Stomach (tissue), 9 donors: ENCODE results near the gene SHANK3. TPM values are rescaled to one million over a fixed set of nuclear protein-coding genes. Genes with fewer than 3 reads are reported as not detected.

Source experiments
- DNase-seq, 2 donors: peaks; one replicate each; pipeline versions ENCODE4 v3.0.0 to v3.0.0-alpha.2; 2013 to 2019
- H3K27ac ChIP-seq, 5 donors: fragments of 200-600 bp in 4 of 5; sonication (generic) in 4 of 5; one replicate each; pipeline ENCODE4 v1.5.1; 2013 to 2019; ENCODE audit warnings: mild to moderate bottlenecking in 1 of 5, moderate library complexity in 1 of 5
- H3K27me3 ChIP-seq, 3 donors: fragments of 200-600 bp; sonication (generic); one replicate each; pipeline ENCODE4 v1.5.1; 2017 to 2019; ENCODE audit warnings: mixed run types in 1 of 3
- H3K36me3 ChIP-seq, 4 donors: fragments of 200-600 bp; sonication (generic); 1 replicate in 3 of 4; 2 replicates in 1 of 4; pipeline ENCODE4 v1.5.1; 2016 to 2019
- H3K4me1 ChIP-seq, 4 donors: fragments of 200-600 bp; sonication (generic); one replicate each; pipeline ENCODE4 v1.5.1; 2016 to 2019
- H3K4me3 ChIP-seq, 4 donors: fragments of 200-600 bp; sonication (generic) in 3 of 4; one replicate each; pipeline ENCODE4 v1.5.1; 2016 to 2019; ENCODE audit warnings: mild to moderate bottlenecking in 1 of 4
- H3K9me3 ChIP-seq, 4 donors: fragments of 200-600 bp; sonication (generic); one replicate each; pipeline ENCODE4 v1.5.1; 2016 to 2019
- EP300 ChIP-seq: sonication (generic); formaldehyde crosslinking; IDR thresholded peaks from one replicate; pipeline ENCODE4 v1.6.1; 2017; ENCODE audit warnings: antibody characterized with exemption
- POLR2A ChIP-seq, 4 donors: fragments of 450-650 bp; IDR thresholded peaks; one replicate each; pipeline ENCODE4 v1.6.1; 2016; ENCODE audit warnings: antibody characterized with exemption in 4 of 4, control low read depth in 2 of 4, mild to moderate bottlenecking in 1 of 4, moderate library complexity in 1 of 4
- POLR2AphosphoS5 ChIP-seq, 3 donors: sonication (generic); formaldehyde crosslinking; IDR thresholded peaks; one replicate each; pipeline ENCODE4 v1.6.1; 2016; ENCODE audit warnings: antibody characterized with exemption in 3 of 3
- WGBS, 5 donors: extraction: QIAGEN DNeasy Blood & Tissue Kit in 3 of 5; methylation state at CpG; one replicate each; pipeline versions ENCODE4 v1.1.5 to v1.1.7; 2013 to 2018; 5-methylcytosine and 5-hydroxymethylcytosine counted together
- intact Hi-C: fragments of 100-400 bp; cut with DNase I; formaldehyde crosslinking; loops from one replicate; pipeline ENCODE4 v1.15.1; 2023; ENCODE audit warnings: low total_unique reads
- polyA plus RNA-seq, 3 donors: library from polyadenylated mRNA; stranded (reverse); fragments of 200-250 nt; gene quantifications; one replicate each; pipeline ENCODE4 v1.2.3, GENCODE V29; 2013
- total RNA-seq, 5 donors: library from RNA; depleted of rRNA; stranded (reverse); fragments of >200 nt; gene quantifications; one replicate each; pipeline versions ENCODE4 v1.1.0 to v1.2.3, GENCODE V29; 2014 to 2016
- TF ChIP-seq, protein P1 (sequence below), 7 experiments: fragments of 450-650 bp in 4 of 7; fragments of 200-600 bp in 3 of 7; sonication (generic) in 3 of 7; IDR thresholded peaks; one replicate each; pipeline ENCODE4 v1.5.1; 2016 to 2019; ENCODE audit warnings: antibody characterized with exemption in 7 of 7, control low read depth in 2 of 7, mild to moderate bottlenecking in 1 of 7
- donor health status: healthy with polysubstance abuse.
- donor health status: Bipolar disorder and iron deficiency.
- donor health status: healthy.

The SHANK3 gene
- total and polyA plus RNA-seq, 8 donors = 2.5 to 31.2 (median 5.1) TPM

DNA sequence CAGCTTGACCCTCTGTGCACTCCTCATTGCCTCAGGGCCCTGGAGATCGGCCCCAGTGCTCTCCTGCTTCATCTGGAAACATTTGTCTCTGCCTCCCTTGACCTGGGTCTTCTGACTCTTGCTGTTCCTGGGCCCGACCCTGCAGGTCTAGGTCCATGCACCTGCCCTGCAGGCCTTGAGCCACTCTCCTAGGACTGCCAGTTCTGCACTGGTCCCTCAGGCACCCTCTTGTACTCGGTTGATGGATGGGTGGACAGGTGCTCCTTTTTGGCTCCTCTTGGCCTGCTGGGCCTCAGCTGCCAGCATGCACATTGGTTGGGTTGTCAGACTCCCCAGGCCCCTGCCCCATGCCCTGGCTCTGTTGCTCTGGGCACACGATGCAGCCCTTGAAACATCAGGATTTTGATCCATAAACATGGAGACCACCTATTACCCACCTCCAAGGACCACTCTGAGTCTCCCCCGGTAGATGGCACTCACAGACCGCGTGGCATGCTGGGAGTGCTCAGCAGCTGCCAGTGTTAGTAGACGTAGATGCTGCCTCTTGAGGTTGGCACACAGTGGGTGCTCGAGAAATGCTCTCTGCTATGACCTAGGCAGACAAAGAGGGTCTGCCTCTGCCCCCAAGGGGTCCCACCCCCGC lies 45.2 kb downstream of the SHANK3 start:
- TF ChIP-seq EP300 (no peak), POLR2AphosphoS5 (IDR thresholded peaks at IDR 0.05) (no peak), POLR2A (IDR thresholded peaks at IDR 0.05) (no peak)
- TF ChIP-seq, protein P1, sequence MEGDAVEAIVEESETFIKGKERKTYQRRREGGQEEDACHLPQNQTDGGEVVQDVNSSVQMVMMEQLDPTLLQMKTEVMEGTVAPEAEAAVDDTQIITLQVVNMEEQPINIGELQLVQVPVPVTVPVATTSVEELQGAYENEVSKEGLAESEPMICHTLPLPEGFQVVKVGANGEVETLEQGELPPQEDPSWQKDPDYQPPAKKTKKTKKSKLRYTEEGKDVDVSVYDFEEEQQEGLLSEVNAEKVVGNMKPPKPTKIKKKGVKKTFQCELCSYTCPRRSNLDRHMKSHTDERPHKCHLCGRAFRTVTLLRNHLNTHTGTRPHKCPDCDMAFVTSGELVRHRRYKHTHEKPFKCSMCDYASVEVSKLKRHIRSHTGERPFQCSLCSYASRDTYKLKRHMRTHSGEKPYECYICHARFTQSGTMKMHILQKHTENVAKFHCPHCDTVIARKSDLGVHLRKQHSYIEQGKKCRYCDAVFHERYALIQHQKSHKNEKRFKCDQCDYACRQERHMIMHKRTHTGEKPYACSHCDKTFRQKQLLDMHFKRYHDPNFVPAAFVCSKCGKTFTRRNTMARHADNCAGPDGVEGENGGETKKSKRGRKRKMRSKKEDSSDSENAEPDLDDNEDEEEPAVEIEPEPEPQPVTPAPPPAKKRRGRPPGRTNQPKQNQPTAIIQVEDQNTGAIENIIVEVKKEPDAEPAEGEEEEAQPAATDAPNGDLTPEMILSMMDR (IDR thresholded peaks at IDR 0.05) = no peak
- intact Hi-C loops = no loop called here
- H3K4me3 ChIP-seq = no peak overlapping the region
- 68 to 84% (median 77%) methylated on average over 10 of the region's 10 CpGs for WGBS, 5 donors
- peaks cover 0 to 10% (median 4%) of the 10 kb centered on the region in 4 donors for H3K36me3 ChIP-seq
- peaks cover 14 to 44% (median 25%) of the 10 kb centered on the region in 3 donors for H3K27me3 ChIP-seq
- DNase-seq = no peak
- no peaks in the 10 kb centered on the region for H3K9me3 ChIP-seq
- H3K27ac ChIP-seq = no peak overlapping the region
- peaks cover 0 to 11% (median 4%) of the 10 kb centered on the region in 4 donors for H3K4me1 ChIP-seq

DNA sequence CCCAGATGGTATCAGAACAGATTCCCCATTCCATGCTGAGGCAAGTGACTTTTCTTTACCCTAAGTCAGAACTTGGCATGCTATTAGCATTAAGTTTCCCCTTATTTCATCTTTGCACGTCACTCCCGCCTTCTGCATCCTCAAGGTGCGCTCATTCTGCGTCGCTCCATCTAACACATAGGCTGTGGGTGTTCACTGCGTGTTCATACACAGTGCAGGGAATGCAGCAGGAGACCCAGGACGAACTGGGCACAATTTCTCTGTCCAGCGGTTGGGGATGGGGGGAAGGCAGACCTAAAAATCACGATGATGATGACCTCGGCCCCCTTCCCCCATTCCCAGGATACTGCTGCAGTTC lies 45.7 kb downstream of the SHANK3 start:
- H3K36me3 ChIP-seq = peaks cover 0 to 10% (median 4%) of the 10 kb centered on the region in 4 donors
- no peak for TF ChIP-seq POLR2AphosphoS5 (IDR thresholded peaks at IDR 0.05)
- TF ChIP-seq EP300 = no peak
- TF ChIP-seq, protein P1 (IDR thresholded peaks at IDR 0.05) = no peak
- no peak for TF ChIP-seq POLR2A (IDR thresholded peaks at IDR 0.05)
- peaks cover 0 to 11% (median 4%) of the 10 kb centered on the region in 4 donors for H3K4me1 ChIP-seq
- H3K9me3 ChIP-seq = no peaks in the 10 kb centered on the region
- no peak overlapping the region for H3K4me3 ChIP-seq
- 86 to 94% (median 89%) methylated on average over 10 of the region's 10 CpGs for WGBS, 5 donors
- intact Hi-C loops = no loop called here
- no peak for DNase-seq
- H3K27me3 ChIP-seq = peaks cover 14 to 45% (median 25%) of the 10 kb centered on the region in 3 donors
- H3K27ac ChIP-seq = no peak overlapping the region

DNA sequence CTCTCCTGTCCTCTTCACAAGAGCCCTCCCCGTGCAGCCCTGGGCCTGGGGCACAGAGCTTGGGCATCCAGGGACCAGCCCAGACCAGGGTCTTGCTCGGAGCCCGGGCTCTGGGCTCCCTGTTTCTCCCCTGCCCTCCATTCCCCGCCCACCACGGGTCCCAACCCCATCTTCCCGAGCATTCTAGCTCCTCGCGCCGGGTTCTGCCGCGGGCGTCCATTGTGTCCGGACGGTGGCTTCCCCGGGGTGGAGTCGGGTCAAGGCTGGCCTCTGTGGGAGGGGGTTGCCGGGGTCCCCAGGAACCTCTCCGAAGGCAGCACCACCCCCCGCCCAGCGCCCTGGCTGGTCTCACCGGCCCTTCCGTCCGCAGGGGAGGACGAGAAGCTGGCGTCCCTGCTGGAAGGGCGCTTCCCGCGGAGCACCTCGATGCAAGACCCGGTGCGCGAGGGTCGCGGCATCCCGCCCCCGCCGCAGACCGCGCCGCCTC lies 47.2 kb downstream of the SHANK3 start:
- H3K36me3 ChIP-seq = peaks cover 0 to 17% (median 6%) of the 10 kb centered on the region in 4 donors
- WGBS, 5 donors = 25 to 45% (median 33%) methylated on average over 25 to 40 of the region's 40 CpGs
- no peaks in the 10 kb centered on the region for H3K9me3 ChIP-seq
- H3K4me3 ChIP-seq = peak overlapping the region in 1 of 4 donors; percentile 11
- no peak for DNase-seq
- TF ChIP-seq EP300 (no peak), POLR2A (IDR thresholded peaks at IDR 0.05) (no peak), POLR2AphosphoS5 (IDR thresholded peaks at IDR 0.05) (no peak)
- TF ChIP-seq, protein P1 (IDR thresholded peaks at IDR 0.05) = no peak
- H3K27me3 ChIP-seq = peaks cover 14 to 45% (median 25%) of the 10 kb centered on the region in 3 donors
- no peak overlapping the region for H3K27ac ChIP-seq
- intact Hi-C loops = no loop called here
- peaks cover 0 to 11% (median 4%) of the 10 kb centered on the region in 4 donors for H3K4me1 ChIP-seq

DNA sequence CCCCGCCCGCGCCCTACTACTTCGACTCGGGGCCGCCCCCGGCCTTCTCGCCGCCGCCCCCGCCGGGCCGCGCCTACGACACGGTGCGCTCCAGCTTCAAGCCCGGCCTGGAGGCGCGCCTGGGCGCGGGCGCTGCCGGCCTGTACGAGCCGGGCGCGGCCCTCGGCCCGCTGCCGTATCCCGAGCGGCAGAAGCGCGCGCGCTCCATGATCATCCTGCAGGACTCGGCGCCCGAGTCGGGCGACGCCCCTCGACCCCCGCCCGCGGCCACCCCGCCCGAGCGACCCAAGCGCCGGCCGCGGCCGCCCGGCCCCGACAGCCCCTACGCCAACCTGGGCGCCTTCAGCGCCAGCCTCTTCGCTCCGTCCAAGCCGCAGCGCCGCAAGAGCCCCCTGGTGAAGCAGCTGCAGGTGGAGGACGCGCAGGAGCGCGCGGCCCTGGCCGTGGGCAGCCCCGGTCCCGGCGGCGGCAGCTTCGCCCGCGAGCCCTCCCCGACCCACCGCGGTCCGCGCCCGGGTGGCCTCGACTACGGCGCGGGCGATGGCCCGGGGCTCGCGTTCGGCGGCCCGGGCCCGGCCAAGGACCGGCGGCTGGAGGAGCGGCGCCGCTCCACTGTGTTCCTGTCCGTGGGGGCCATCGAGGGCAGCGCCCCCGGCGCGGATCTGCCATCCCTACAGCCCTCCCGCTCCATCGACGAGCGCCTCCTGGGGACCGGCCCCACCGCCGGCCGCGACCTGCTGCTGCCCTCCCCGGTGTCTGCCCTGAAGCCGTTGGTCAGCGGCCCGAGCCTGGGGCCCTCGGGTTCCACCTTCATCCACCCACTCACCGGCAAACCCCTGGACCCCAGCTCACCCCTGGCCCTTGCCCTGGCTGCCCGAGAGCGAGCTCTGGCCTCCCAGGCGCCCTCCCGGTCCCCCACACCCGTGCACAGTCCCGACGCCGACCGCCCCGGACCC lies 48.0 kb downstream of the SHANK3 start:
- H3K27ac ChIP-seq = no peak overlapping the region
- intact Hi-C loops = no loop called here
- H3K4me1 ChIP-seq = peaks cover 0 to 11% (median 4%) of the 10 kb centered on the region in 4 donors
- H3K36me3 ChIP-seq = peaks cover 0 to 25% (median 5%) of the 10 kb centered on the region in 4 donors
- peaks cover 14 to 45% (median 25%) of the 10 kb centered on the region in 3 donors for H3K27me3 ChIP-seq
- no peak for TF ChIP-seq POLR2AphosphoS5 (IDR thresholded peaks at IDR 0.05)
- no peak for TF ChIP-seq EP300
- TF ChIP-seq POLR2A (IDR thresholded peaks at IDR 0.05) = no peak
- TF ChIP-seq, protein P1 (IDR thresholded peaks at IDR 0.05) = no peak
- no peaks in the 10 kb centered on the region for H3K9me3 ChIP-seq
- H3K4me3 ChIP-seq = peak overlapping the region in 1 of 4 donors; percentile 11
- 26 to 69% (median 27%) methylated on average over 25 to 132 of the region's 132 CpGs for WGBS, 5 donors
- no peak for DNase-seq
